Amniotic epithelial cell (primary cell): ENCODE measurements around the gene C2orf42.
"Not testable (repeated sequence)": the region's sequence is repeated elsewhere in the genome, so short reads cannot be mapped to it uniquely, and the experiment has no call there.

Source experiments
- DNase-seq: peaks from one replicate; pipeline ENCODE4 v3.0.0-alpha.2; 2010; ENCODE audit warnings: low read depth

C2orf42 gene

DNA sequence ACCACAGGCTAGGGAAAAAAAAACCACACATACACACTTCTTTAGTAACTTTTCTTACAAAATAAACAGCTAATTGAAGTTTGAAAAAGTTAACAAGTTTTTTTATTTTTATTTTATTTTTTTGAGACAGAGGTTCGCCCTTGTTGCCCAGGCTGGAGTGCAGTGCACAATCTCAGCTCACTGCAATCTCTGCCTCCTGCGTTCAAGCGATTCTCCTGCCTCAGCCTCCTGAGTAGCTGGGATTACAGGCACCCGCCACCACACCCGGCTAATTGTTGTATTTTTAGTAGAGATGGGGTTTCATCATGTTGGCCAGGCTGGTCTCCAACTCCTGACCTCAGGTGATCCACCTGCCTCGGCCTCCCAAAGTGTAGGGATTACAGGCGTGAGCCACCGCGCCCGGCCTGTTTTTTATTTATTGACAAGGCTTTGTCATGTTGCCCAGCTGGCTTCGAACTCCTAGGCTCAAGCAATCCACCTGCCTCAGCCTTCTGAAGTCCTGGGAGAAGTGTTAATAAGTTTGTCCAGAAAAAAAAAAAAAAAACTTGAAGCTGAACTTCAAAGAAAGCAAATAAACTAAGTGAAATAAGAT lies 21.1 kb downstream of the C2orf42 start:
- not testable (repeated sequence) for DNase-seq

DNA sequence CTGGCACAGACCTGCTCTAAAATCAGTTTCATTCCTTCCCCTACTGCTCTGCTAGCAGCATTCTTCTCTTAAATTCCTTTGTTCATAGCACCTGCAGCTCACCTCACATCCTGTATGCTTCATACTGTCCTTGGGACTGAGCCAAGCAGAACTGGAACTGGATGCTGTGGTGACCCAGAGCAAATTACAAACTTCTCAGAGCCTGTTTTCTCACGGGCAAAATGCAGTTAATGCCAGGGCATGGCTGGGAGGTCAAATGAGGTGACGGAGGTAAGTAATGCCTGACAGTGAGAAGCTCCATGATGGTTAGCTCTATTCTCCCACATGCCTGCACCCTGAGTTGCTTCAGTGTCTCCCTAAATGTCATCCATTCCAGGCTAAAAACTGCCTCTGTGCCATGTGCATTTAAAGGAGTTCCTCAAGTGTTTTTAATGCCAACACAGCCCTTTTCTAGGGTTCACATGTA lies 29.7 kb downstream of the C2orf42 start:
- DNase-seq = no peak

GRCh38 chr2:70160545-70160944 lies 30.3 kb downstream of the C2orf42 start:
- no peak for DNase-seq

DNA sequence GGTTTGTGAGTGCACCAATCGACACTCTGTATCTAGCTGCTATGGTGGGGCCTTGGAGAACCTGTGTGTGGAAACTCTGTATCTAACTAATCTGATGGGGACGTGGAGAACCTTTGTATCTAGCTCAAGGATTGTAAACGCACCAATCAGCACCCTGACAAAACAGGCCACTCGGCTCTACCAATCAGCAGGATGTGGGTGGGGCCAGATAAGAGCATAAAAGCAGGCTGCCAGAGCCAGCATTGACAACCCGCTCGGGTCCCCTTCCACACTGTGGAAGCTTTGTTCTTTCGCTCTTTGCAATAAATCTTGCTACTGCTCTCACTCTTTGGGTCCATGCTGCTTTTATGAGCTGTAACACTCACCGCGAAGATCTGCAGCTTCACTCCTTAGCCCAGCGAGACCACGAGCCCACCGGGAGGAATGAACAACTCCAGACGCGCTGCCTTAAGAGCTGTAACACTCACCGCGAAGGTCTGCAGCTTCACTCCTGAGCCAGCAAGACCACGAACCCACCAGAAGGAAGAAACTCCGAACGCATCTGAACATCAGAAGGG lies 41.6 kb downstream of the C2orf42 start:
- DNase-seq = not testable (repeated sequence)

DNA sequence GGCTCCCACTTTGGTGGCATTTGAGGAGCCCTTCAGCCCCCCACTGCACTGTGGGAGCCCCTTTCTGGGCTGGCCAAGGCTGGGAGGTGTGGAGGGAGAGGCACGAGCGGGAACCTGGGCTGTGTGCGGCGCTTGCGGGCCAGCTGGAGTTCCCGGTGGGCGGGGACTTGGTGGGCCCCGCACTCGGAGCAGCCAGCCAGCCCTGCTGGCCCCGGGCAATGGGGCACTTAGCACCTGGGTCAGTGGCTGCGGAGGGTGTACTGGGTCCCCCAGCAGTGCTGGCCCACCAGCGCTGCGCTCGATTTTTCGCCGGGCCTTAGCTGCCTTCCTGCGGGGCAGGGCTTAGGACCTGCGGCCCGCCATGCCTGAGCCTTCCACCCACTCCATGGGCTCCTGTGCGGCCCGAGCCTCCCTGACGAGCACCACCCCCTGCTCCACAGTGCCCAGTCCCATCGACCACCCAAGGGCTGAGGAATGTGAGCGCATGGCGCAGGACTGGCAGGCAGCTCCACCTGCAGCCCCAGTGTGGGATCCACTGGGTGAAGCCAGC lies 42.5 kb downstream of the C2orf42 start:
- DNase-seq = not testable (repeated sequence)

DNA sequence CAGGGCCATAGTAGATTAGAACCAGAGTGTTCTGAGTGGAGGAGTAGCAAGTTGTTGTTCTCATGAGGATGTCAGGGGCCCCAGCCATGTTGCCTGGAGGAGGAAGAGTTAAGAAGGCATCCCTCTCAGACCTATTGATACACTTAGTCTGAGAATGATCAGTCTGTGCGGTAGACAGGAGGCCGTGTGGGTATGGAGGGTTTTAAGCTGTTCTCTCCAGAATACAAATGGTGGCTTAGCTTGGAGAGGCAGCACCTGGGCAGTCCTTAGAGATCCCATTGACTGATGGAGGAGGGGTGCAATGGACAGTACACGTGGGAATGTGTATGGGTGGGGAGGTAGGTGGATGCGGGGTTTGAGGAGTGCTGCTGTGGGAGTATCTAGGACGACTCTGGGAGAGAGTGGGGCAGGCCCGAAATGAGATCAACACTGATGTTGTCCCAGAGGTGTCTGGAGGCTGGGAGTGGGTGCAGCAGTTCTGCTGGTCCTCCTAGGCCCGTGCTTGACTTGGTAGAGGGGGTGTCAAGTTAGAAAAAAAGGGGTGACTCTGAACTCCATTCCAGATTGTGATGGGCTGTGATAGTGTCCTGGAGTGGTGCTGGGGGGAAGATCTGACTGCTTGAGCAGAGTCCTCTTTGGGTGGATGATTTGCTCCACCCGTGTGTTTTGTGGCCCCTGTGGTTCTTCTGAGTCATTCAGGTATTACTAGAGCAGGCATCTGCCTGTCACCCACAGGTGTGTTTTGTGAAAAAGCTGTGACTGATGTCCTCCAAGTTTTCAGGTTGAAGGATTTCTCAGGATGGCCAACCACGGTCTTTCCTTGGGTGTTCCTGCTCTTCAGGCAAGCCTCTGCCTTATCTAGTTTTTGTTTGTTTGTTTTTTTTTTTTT lies 44.7 kb downstream of the C2orf42 start:
- no peak for DNase-seq

DNA sequence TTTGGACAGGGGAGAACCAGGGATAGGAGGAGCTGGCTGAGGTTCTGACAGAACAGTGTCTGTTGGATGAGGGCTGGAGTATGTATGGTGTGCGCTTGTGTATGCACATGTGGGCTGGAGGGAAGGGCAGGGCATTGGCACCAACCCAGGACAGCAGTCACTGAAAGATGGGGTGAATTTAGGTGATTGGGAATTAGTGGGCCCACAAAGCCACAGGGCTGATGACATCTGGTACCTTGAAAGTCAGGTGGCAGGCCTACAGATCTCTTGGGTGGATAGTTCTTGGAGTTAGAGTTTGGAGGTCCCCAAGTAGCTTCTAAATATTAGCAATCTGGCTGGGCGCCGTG lies 45.7 kb downstream of the C2orf42 start:
- no peak for DNase-seq

GRCh38 chr2:70144443-70145143 lies 46.2 kb downstream of the C2orf42 start:
- DNase-seq = no peak

GRCh38 chr2:70143314-70144150 lies 47.3 kb downstream of the C2orf42 start:
- DNase-seq = peak; percentile 50

DNA sequence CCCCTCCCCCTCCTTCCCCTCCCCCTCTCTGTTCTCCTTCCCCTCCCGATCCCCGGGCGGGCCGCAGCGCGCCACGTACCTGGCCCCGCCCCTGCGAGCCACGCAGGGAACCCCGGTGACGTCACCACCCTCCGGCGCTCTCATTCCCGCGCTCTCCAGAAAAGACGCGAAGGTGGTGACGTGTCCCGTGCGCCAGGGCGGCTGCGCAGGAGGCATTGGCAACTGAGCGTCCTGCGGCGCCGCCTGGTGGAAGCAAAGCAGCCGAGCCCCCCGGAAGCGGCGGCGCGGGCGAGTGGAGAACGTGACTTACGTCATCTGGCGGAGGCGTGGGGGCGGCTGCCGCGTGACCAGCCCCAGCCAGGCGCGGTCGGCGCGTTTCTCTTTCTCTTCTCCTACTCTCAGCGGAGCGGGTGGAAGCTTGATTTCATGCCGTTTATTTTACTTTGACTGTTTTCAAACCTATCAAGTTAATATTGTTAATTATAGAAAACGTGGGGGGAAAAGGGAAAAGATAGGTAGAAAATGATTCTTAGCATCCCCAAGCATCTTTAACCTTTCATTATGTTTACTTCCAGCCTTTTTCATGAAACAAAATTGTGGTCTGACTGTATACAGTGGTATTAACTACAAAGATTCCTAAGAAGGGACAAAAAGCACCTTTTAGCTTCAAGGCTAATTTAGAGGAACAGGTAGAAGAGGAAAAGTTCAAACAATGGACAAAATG lies 48.1 kb downstream of the C2orf42 start:
- DNase-seq = peak; percentile 97

GRCh38 chr2:70141902-70142589 lies 48.8 kb downstream of the C2orf42 start:
- peak; percentile 38 for DNase-seq

DNA sequence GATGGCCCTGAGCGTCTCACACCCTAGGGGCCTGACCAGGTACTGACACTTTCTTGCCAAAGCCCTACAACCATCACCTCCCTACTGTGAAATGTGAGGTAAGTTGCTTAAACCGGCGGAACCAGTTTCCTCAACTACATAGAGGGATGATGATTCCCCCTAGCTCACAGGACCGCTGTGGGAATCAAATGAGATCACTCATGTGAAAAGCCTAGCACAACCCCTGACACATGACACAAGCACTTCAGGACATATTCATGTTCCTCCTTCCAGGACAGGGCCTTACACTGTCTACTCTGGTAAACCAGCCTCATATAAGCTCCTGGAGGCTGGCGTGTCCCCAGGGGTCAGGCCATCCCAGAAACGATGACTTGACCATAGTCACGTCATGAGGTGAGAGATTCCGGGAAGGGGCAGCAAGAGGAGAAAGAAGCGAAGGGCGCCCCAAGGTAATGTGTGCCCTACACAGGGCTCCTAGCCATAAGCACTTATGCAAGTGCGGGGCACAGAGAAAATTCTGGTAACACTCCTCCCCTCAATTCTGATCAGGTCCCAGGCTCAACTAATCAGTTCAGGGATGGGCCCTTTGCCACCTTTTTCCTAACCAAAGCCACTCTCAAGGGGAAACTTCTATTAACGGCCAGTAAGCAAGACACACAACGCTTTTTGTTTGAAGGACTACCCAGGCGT lies 49.5 kb downstream of the C2orf42 start:
- DNase-seq = peak; percentile 66

- no peak for DNase-seq
Measured at GRCh38 chr2:70140791-70141211, 50.0 kb downstream of the C2orf42 start.

GRCh38 chr2:70134323-70134983 lies 56.4 kb downstream of the C2orf42 start:
- not testable (repeated sequence) for DNase-seq

GRCh38 chr2:70133491-70134322 lies 57.1 kb downstream of the C2orf42 start:
- peak; percentile 62 for DNase-seq

DNA sequence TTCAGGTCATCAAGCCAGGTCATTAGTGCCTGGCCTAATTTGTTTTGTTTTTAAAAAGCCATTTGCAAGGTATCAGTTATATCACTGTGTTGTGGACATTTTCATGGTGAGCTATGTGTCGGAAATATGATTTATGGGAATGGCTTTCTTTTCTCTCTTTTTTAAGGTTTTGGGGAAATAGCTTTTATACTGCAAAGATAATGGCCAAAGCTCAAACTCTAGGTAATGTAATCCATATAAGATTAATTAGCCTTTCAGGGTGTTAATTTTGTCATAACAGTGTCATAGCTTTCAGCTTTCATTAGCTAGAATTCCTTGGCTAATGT lies 57.7 kb downstream of the C2orf42 start:
- DNase-seq = no peak

DNA sequence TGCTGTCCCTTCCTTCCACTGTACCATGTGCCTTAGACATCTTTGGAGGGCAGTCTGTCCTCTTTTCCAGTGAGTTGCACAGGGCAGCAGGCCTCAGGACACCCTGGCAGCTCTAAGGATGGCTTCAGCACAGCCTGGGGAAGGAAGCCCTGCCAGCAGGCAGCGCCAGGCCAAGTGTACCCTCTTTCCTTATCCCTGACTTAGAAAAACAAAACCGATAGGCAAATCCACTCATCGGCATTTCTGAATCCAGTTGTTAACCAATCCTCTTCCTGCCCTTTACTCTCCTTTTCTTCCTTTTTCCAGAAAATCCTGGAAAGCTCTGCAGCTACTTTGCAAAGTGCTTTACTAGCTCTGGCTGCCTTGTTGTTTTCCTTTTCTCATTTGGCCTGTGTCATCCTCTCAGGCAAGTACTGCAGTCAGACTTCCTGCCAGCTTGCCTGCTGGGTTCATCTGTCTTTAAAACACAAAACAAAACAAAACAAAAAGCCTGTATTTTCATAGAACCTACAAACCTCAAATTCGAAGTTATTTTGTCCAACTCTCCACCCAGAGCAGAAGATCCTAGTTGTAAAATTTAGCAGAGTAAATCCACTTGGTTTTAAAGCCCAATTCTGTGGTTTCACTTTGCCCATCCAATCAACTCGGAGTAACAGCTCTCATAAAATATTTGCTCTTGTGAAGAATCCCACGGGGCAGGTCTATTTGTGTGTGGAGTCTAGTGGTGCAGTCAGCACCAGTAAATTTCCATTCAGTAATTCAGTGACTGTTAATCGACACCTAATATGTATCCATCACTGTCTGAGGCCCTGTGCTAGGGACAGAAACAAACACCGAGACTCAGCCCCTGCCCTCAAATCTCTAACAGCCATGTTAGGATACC lies 58.3 kb downstream of the C2orf42 start:
- peak; percentile 57 for DNase-seq
